RWPE2 (cell line): ENCODE data around the gene TMEM145.

Experiments
- ATAC-seq: fragments of 200-7000 bp; cut with Tn5 transposase; 3 replicates; pipeline ENCODE4 v1.9.1; 2021; ENCODE audit warnings: low read depth
- DNase-seq: peaks from one replicate; pipeline ENCODE4 v3.0.0-alpha.2; 2020; ENCODE audit warnings: low spot score
- H3K27ac ChIP-seq: fragments of 450-650 bp; 2 replicates; pipeline ENCODE4 v1.5.1; 2017; ENCODE audit warnings: mild to moderate bottlenecking; ENCODE audit not compliant: poor library complexity, severe bottlenecking
- H3K27me3 ChIP-seq: fragments of 250-450 bp; sonication (Bioruptor Pico); 2 replicates; pipeline ENCODE4 v1.5.1; 2021; ENCODE audit warnings: mild to moderate bottlenecking, moderate library complexity; ENCODE audit not compliant: insufficient read depth, poor library complexity, severe bottlenecking
- H3K36me3 ChIP-seq: fragments of 250-450 bp; sonication (Bioruptor Pico); 2 replicates; pipeline ENCODE4 v1.5.1; 2020; ENCODE audit warnings: low read depth, mild to moderate bottlenecking, moderate library complexity
- H3K4me1 ChIP-seq: fragments of 250-450 bp; sonication (Bioruptor Pico); 2 replicates; pipeline ENCODE4 v1.5.1; 2021; ENCODE audit warnings: mild to moderate bottlenecking, moderate library complexity; ENCODE audit not compliant: insufficient read depth, poor library complexity, severe bottlenecking
- H3K4me3 ChIP-seq: fragments of 250-450 bp; sonication (Bioruptor Pico); 2 replicates; pipeline ENCODE4 v1.5.1; 2021; ENCODE audit warnings: mild to moderate bottlenecking, moderate library complexity; ENCODE audit not compliant: severe bottlenecking
- H3K9me3 ChIP-seq: fragments of 250-450 bp; sonication (Bioruptor Pico); 2 replicates; pipeline ENCODE4 v1.5.1; 2021; ENCODE audit warnings: mild to moderate bottlenecking, moderate library complexity; ENCODE audit not compliant: severe bottlenecking
- TF ChIP-seq, protein P1 (sequence below): fragments of 450-650 bp; IDR thresholded peaks from one replicate; pipeline ENCODE4 v1.5.1; 2017; ENCODE audit warnings: mild to moderate bottlenecking, moderate library complexity; ENCODE audit not compliant: poor library complexity, severe bottlenecking

Gene TMEM145

DNA sequence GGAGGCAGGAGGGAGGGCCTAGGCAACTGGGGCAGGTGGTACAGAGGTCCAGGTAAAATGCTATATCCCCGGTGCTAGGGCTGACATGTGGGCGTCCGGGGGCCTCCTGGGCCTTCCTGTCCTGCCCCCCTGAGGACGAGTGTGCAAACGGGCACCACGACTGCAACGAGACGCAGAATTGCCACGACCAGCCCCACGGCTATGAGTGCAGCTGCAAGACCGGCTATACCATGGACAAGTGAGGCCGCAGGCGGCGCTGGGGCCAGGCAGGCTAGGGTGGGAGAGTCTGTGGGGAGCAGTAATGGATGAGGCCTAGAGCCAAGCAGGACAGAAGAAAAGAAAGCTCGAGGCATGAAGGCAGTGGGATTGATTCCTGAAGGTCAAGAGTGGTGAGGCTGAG, 55.7 kb downstream of the TMEM145 start:
- TF ChIP-seq, protein P1, sequence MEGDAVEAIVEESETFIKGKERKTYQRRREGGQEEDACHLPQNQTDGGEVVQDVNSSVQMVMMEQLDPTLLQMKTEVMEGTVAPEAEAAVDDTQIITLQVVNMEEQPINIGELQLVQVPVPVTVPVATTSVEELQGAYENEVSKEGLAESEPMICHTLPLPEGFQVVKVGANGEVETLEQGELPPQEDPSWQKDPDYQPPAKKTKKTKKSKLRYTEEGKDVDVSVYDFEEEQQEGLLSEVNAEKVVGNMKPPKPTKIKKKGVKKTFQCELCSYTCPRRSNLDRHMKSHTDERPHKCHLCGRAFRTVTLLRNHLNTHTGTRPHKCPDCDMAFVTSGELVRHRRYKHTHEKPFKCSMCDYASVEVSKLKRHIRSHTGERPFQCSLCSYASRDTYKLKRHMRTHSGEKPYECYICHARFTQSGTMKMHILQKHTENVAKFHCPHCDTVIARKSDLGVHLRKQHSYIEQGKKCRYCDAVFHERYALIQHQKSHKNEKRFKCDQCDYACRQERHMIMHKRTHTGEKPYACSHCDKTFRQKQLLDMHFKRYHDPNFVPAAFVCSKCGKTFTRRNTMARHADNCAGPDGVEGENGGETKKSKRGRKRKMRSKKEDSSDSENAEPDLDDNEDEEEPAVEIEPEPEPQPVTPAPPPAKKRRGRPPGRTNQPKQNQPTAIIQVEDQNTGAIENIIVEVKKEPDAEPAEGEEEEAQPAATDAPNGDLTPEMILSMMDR, result no peak
- Histone ChIP-seq H3K36me3 (no peaks in the 10 kb centered on the region; the same call in 1 of the 2 replicates), H3K27me3 (no peaks in the 10 kb centered on the region), H3K4me3 (no peak overlapping the region), H3K9me3 (no peaks in the 10 kb centered on the region), H3K4me1 (no peaks in the 10 kb centered on the region), H3K27ac (no peak overlapping the region)
- DNase-seq, result no peak
- ATAC-seq, result no peak

DNA sequence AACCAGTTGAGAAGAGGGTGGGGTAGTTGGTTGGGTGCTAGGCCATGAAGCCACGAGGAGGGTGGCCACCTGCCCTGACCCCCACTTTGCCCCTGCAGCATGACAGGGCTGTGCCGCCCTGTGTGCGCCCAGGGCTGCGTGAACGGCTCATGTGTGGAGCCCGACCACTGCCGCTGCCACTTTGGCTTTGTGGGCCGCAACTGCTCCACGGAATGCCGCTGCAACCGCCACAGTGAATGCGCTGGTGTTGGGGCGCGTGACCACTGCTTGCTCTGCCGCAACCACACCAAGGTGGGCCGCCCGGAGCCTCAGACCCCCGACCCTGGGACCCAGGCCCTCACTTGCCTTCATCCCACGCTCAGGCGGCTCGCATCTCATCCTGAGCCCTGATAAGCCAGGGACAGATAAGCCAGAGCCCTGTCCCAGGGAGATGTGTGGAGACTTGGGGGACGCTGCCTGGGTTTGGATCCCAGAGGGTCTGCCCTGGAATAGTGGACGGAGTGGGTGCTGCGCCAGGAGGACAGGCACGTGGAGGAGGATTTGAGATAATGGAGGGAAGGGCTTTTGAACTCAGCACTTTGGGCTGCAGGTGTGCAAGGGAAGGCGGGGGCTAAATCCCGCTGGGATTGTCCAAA, 56.4 kb downstream of the TMEM145 start:
- Histone ChIP-seq H3K27ac (no peak overlapping the region), H3K27me3 (no peaks in the 10 kb centered on the region), H3K4me3 (no peak overlapping the region), H3K4me1 (no peaks in the 10 kb centered on the region), H3K9me3 (no peaks in the 10 kb centered on the region), H3K36me3 (no peaks in the 10 kb centered on the region)
- TF ChIP-seq, protein P1, result no peak
- DNase-seq (no peak), ATAC-seq (no peak)

GRCh38 chr19:42370068-42370520, 57.0 kb downstream of the TMEM145 start:
- no peak for DNase-seq
- no peak overlapping the region for H3K27ac ChIP-seq
- no peaks in the 10 kb centered on the region for H3K36me3 ChIP-seq
- H3K4me1 ChIP-seq, result no peaks in the 10 kb centered on the region
- H3K9me3 ChIP-seq, result no peaks in the 10 kb centered on the region
- ATAC-seq, result no peak
- H3K27me3 ChIP-seq, result no peaks in the 10 kb centered on the region
- TF ChIP-seq, protein P1, result no peak
- H3K4me3 ChIP-seq, result no peak overlapping the region

DNA sequence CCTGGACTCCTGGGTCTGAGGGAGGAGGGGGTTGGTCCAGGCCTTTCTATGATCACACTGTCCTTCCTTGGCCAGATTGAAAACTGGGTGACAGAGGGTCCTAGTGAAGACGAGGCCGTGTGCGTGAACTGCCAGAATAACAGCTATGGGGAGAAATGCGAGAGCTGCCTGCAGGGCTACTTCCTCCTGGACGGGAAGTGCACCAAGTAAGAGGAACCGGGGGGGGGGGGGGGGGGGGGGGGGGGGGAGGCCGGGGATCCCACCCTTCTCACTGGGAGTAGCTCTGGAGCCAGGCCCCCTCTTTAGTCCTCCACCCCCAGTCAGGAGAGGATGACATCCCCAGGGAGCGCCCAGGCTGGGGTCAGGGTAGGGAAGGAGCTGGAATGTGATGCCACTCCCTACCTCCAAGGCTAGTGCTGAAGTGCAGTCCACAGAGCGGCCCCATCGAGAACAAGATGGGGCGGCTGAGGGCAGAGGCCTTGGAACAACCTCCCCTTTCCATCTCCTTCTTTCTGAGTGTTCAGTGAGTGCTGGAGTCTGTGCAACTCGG, 57.6 kb downstream of the TMEM145 start:
- DNase-seq, result no peak
- H3K4me3 ChIP-seq, result no peak overlapping the region
- no peaks in the 10 kb centered on the region for H3K9me3 ChIP-seq
- ATAC-seq, result no peak
- no peaks in the 10 kb centered on the region for H3K36me3 ChIP-seq
- TF ChIP-seq, protein P1, result no peak
- no peaks in the 10 kb centered on the region for H3K4me1 ChIP-seq
- no peaks in the 10 kb centered on the region for H3K27me3 ChIP-seq
- no peak overlapping the region for H3K27ac ChIP-seq
